ENCODE measurements around the gene PAPOLG.

PAPOLG gene

GRCh38 chr2:60771508-60771907, 15.4 kb downstream of the PAPOLG start:
- TF ChIP-seq, protein P1, sequence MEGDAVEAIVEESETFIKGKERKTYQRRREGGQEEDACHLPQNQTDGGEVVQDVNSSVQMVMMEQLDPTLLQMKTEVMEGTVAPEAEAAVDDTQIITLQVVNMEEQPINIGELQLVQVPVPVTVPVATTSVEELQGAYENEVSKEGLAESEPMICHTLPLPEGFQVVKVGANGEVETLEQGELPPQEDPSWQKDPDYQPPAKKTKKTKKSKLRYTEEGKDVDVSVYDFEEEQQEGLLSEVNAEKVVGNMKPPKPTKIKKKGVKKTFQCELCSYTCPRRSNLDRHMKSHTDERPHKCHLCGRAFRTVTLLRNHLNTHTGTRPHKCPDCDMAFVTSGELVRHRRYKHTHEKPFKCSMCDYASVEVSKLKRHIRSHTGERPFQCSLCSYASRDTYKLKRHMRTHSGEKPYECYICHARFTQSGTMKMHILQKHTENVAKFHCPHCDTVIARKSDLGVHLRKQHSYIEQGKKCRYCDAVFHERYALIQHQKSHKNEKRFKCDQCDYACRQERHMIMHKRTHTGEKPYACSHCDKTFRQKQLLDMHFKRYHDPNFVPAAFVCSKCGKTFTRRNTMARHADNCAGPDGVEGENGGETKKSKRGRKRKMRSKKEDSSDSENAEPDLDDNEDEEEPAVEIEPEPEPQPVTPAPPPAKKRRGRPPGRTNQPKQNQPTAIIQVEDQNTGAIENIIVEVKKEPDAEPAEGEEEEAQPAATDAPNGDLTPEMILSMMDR (IDR thresholded peaks at IDR 0.05; ENCODE audit: low read depth, low read length) = no peak
- H3K4me3 ChIP-seq (ENCODE audit: low read depth, low read length) = no peak overlapping the region

- H3K4me3 ChIP-seq (ENCODE audit: low read depth, low read length) = no peak overlapping the region
- TF ChIP-seq, protein P1 (IDR thresholded peaks at IDR 0.05; ENCODE audit: low read depth, low read length) = no peak
These were observed 19.1 kb downstream of the PAPOLG start for GRCh38 chr2:60775048-60775639.

GRCh38 chr2:60778352-60778751, 22.3 kb downstream of the PAPOLG start:
- H3K4me3 ChIP-seq (ENCODE audit: low read depth, low read length) = no peak overlapping the region
- TF ChIP-seq, protein P1 (IDR thresholded peaks at IDR 0.05; ENCODE audit: low read depth, low read length) = no peak

GRCh38 chr2:60779426-60779825, 23.4 kb downstream of the PAPOLG start:
- TF ChIP-seq, protein P1 (IDR thresholded peaks at IDR 0.05; ENCODE audit: low read depth, low read length) = no peak
- no peak overlapping the region for H3K4me3 ChIP-seq (ENCODE audit: low read depth, low read length)

GRCh38 chr2:60780721-60781120, 24.7 kb downstream of the PAPOLG start:
- H3K4me3 ChIP-seq (ENCODE audit: low read depth, low read length) = no peak overlapping the region
- TF ChIP-seq, protein P1 (IDR thresholded peaks at IDR 0.05; ENCODE audit: low read depth, low read length) = no peak

DNA sequence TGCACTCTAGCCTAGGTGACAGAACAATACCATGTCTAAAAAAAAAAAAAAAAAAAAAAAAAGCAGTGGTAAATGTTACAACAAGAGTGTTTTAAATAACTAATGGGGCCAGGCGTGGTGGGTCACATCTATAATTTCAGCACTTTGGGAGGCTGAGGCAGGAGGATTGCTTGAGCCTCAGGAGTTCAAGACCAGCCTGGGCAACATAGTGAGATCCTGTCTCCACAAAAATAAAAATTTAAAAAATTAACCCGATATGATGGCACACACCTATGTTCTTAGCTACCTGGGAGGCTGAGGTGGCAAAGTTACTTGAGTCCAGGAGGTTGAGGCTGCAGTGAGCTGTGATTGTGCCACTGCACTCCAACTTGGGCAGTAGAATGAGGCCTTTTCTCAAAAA, 37.1 kb downstream of the PAPOLG start:
- H3K4me3 ChIP-seq (ENCODE audit: low read depth, low read length) = no peak overlapping the region
- TF ChIP-seq, protein P1 (IDR thresholded peaks at IDR 0.05; ENCODE audit: low read depth, low read length) = no peak

- TF ChIP-seq, protein P1 (IDR thresholded peaks at IDR 0.05; ENCODE audit: low read depth, low read length) = peak; percentile 14; the same call in 1 of the 2 replicates
- no peak overlapping the region for H3K4me3 ChIP-seq (ENCODE audit: low read depth, low read length)
These were observed 38.3 kb downstream of the PAPOLG start for GRCh38 chr2:60794271-60794863.
